GM21423 (cell line): Measurements from ENCODE around the gene MPP2.
"Not testable (repeated sequence)": the region's sequence is repeated elsewhere in the genome, so short reads cannot be mapped to it uniquely, and the experiment has no call there.

Experiments
- ATAC-seq: cut with Tn5 transposase; IDR thresholded peaks from one replicate; pipeline ENCODE4 v1.9.1; 2021; ENCODE audit warnings: mild to moderate bottlenecking, moderate library complexity; ENCODE audit not compliant: unreplicated experiment

MPP2 gene

GRCh38 chr17:43852571-43852970, 54.8 kb downstream of the MPP2 start:
- no peak for ATAC-seq

GRCh38 chr17:43849116-43849515, 58.2 kb downstream of the MPP2 start:
- ATAC-seq: no peak

- ATAC-seq: no peak
Observed at GRCh38 chr17:43848601-43849000, 58.7 kb downstream of the MPP2 start.

GRCh38 chr17:43846963-43847371, 60.4 kb downstream of the MPP2 start, which contains the start of gene CD300LG:
Gene CD300LG, plus strand, starts transcription at chr17:43847176. Its CDS starts 41 bp downstream, at chr17:43847217.
- ATAC-seq: no peak

- ATAC-seq: no peak
Observed at GRCh38 chr17:43846221-43846712, 61.1 kb downstream of the MPP2 start.

- no peak for ATAC-seq
Observed at GRCh38 chr17:43845766-43846165, 61.6 kb downstream of the MPP2 start.

- ATAC-seq: no peak
Observed at GRCh38 chr17:43844241-43844640, 63.1 kb downstream of the MPP2 start.

- no peak for ATAC-seq
Observed at GRCh38 chr17:43842975-43843325, 64.4 kb downstream of the MPP2 start.

- not testable (repeated sequence) for ATAC-seq
Observed at GRCh38 chr17:43842091-43842974, 65.0 kb downstream of the MPP2 start.

- ATAC-seq: no peak
Observed at GRCh38 chr17:43841282-43841681, 66.1 kb downstream of the MPP2 start.

- ATAC-seq: no peak
Observed at GRCh38 chr17:43840814-43841213, 66.5 kb downstream of the MPP2 start.

- ATAC-seq: no peak
Observed at GRCh38 chr17:43839670-43840108, 67.6 kb downstream of the MPP2 start.

- no peak for ATAC-seq
Observed at GRCh38 chr17:43834106-43834505, 73.2 kb downstream of the MPP2 start.

- no peak for ATAC-seq
Observed at GRCh38 chr17:43832976-43833829, 74.1 kb downstream of the MPP2 start, which contains the start of gene MPP3. Gene MPP3, minus strand, starts transcription at chr17:43833146. Its CDS starts 1,240 bp downstream, at chr17:43831906.

GRCh38 chr17:43832168-43832975, 75.0 kb downstream of the MPP2 start:
- no peak for ATAC-seq

- no peak for ATAC-seq
Observed at GRCh38 chr17:43831633-43832032, 75.7 kb downstream of the MPP2 start.

- ATAC-seq: no peak
Observed at GRCh38 chr17:43830510-43831140, 76.7 kb downstream of the MPP2 start.

GRCh38 chr17:43829738-43830137, 77.6 kb downstream of the MPP2 start:
- no peak for ATAC-seq

GRCh38 chr17:43827596-43827995, 79.7 kb downstream of the MPP2 start:
- no peak for ATAC-seq

- no peak for ATAC-seq
Observed at GRCh38 chr17:43826206-43826605, 81.1 kb downstream of the MPP2 start.
